ENCODE data around the gene LGALS1.
"Not testable (repeated sequence)": the region's sequence is repeated elsewhere in the genome, so short reads cannot be mapped to it uniquely, and the experiment has no call there.

LGALS1 gene

GRCh38 chr22:37692627-37693285 is 17.3 kb downstream of the LGALS1 start:
- DNase-seq = no peak

- DNase-seq = not testable (repeated sequence)
These were observed 18.7 kb downstream of the LGALS1 start for GRCh38 chr22:37694131-37694530.

- not testable (repeated sequence) for DNase-seq
These were observed 20.8 kb downstream of the LGALS1 start for GRCh38 chr22:37696260-37696656.

- DNase-seq = no peak
These were observed 21.5 kb downstream of the LGALS1 start, which contains the start of gene TRIOBP for GRCh38 chr22:37696657-37697537. Gene TRIOBP, plus strand, starts transcription at chr22:37697048. Its CDS starts 4,318 bp downstream, at chr22:37701366.

- DNase-seq = no peak
These were observed 22.1 kb downstream of the LGALS1 start for GRCh38 chr22:37697538-37697835.

GRCh38 chr22:37701141-37701786 is 25.8 kb downstream of the LGALS1 start:
- peak; percentile 74 for DNase-seq

- no peak for DNase-seq
These were observed 28.5 kb downstream of the LGALS1 start for GRCh38 chr22:37703906-37704305.

- DNase-seq = no peak
These were observed 29.2 kb downstream of the LGALS1 start for GRCh38 chr22:37704645-37705044.

GRCh38 chr22:37705205-37705604 is 29.8 kb downstream of the LGALS1 start:
- DNase-seq = no peak

- DNase-seq = no peak
These were observed 33.4 kb downstream of the LGALS1 start for GRCh38 chr22:37708580-37709444.

- DNase-seq = no peak
These were observed 34.0 kb downstream of the LGALS1 start for GRCh38 chr22:37709445-37709765.

GRCh38 chr22:37710675-37711074 is 35.2 kb downstream of the LGALS1 start:
- no peak for DNase-seq

- no peak for DNase-seq
These were observed 36.1 kb downstream of the LGALS1 start for GRCh38 chr22:37711490-37711889.

GRCh38 chr22:37713761-37714160 is 38.3 kb downstream of the LGALS1 start:
- DNase-seq = no peak

- DNase-seq = no peak
These were observed 39.2 kb downstream of the LGALS1 start for GRCh38 chr22:37714634-37715033.

- DNase-seq = no peak
These were observed 40.3 kb downstream of the LGALS1 start for GRCh38 chr22:37715760-37716159.

GRCh38 chr22:37716708-37717107 is 41.3 kb downstream of the LGALS1 start:
- DNase-seq = no peak

- not testable (repeated sequence) for DNase-seq
These were observed 41.8 kb downstream of the LGALS1 start for GRCh38 chr22:37717235-37717634.

- DNase-seq = not testable (repeated sequence)
These were observed 42.4 kb downstream of the LGALS1 start for GRCh38 chr22:37717746-37718305.

- no peak for DNase-seq
These were observed 50.3 kb downstream of the LGALS1 start for GRCh38 chr22:37725551-37726240.

GRCh38 chr22:37726241-37726887 is 50.9 kb downstream of the LGALS1 start:
- no peak for DNase-seq
